CD4-positive, alpha-beta T cell (primary cell): ENCODE data around the gene MRPL55. TPM values are rescaled to one million over a fixed set of nuclear protein-coding genes. Genes with fewer than 3 reads are reported as not detected.

ENCODE experiments used
- ATAC-seq: fragments of 200-7000 bp; cut with Tn5 transposase; one replicate; pipeline ENCODE4 v1.10.0; 2022; ENCODE audit warnings: mild to moderate bottlenecking; ENCODE audit not compliant: poor library complexity
- CTCF ChIA-PET: fragments of 350-600 bp; sonication (Branson Sonifier 250); formaldehyde crosslinking; loops from one replicate; lab custom pipeline; 2021; ENCODE audit warnings: antibody characterized with exemption, inconsistent platforms; lab: Charles Lee
- POLR2A ChIA-PET: fragments of 350-600 bp; sonication (Branson Sonifier 250); formaldehyde crosslinking; loops from one replicate; lab custom pipeline; 2021; ENCODE audit warnings: antibody characterized with exemption, inconsistent platforms; lab: Charles Lee
- DNase-seq, 14 experiments: peaks; one replicate each; pipeline ENCODE4 v3.0.0-alpha.2; 2013 to 2020; ENCODE audit warnings: mixed read lengths in 2 of 14
- H3K27ac ChIP-seq, 2 donors: one replicate each; pipeline versions ENCODE4 v1.5.1 to v1.7.0; 2013; ENCODE audit warnings: low read length in 2 of 2, low read depth in 1 of 2, mild to moderate bottlenecking in 1 of 2
- H3K27me3 ChIP-seq, 2 experiments: 1 replicate in 1 of 2; 2 replicates in 1 of 2; pipeline versions ENCODE4 v1.6.1 to v1.7.0; 2013; ENCODE audit warnings: low read length in 2 of 2, control low read depth in 1 of 2, mild to moderate bottlenecking in 1 of 2, moderate library complexity in 1 of 2; ENCODE audit not compliant: insufficient read depth in 2 of 2, control insufficient read depth in 1 of 2
- H3K36me3 ChIP-seq: one replicate; pipeline ENCODE4 v1.6.1; 2013; ENCODE audit warnings: low read length, control low read depth; ENCODE audit not compliant: insufficient read depth
- H3K4me1 ChIP-seq: one replicate; pipeline ENCODE4 v1.6.1; 2013; ENCODE audit warnings: low read length, control low read depth; ENCODE audit not compliant: insufficient read depth
- H3K4me3 ChIP-seq: one replicate; pipeline ENCODE4 v1.5.1; 2013; ENCODE audit warnings: mild to moderate bottlenecking, low read length, moderate library complexity
- H3K9me3 ChIP-seq, 2 experiments: 1 replicate in 1 of 2; 2 replicates in 1 of 2; pipeline versions ENCODE4 v1.6.1 to v1.7.0; 2013; ENCODE audit warnings: low read length in 2 of 2, mild to moderate bottlenecking in 2 of 2, control low read depth in 1 of 2, moderate library complexity in 1 of 2; ENCODE audit not compliant: control insufficient read depth in 1 of 2, insufficient read depth in 1 of 2
- H3K27ac Mint-ChIP-seq: one replicate; pipeline ENCODE4 v1.8.0; 2020; ENCODE audit warnings: mixed read lengths
- H3K27me3 Mint-ChIP-seq: one replicate; pipeline ENCODE4 v1.8.0; 2021; ENCODE audit warnings: mixed read lengths
- H3K36me3 Mint-ChIP-seq: one replicate; pipeline ENCODE4 v1.8.0; 2021; ENCODE audit warnings: low read depth, mixed read lengths
- H3K4me1 Mint-ChIP-seq: one replicate; pipeline ENCODE4 v1.8.0; 2021; ENCODE audit warnings: low read depth, mixed read lengths
- H3K4me3 Mint-ChIP-seq: one replicate; pipeline ENCODE4 v1.8.0; 2020; ENCODE audit warnings: mild to moderate bottlenecking, mixed read lengths
- H3K9me3 Mint-ChIP-seq: one replicate; pipeline ENCODE4 v1.8.0; 2020; ENCODE audit warnings: mixed read lengths
- CTCF ChIP-seq: fragments of 200-600 bp; IDR thresholded peaks from one replicate; pipeline ENCODE4 v1.8.0; 2022; ENCODE audit warnings: antibody characterized with exemption, mild to moderate bottlenecking
- intact Hi-C, 2 experiments: fragments of 100-400 bp; cut with DNase I in 1 of 2; cut with micrococcal nuclease in 1 of 2; formaldehyde crosslinking; loops; one replicate each; pipeline versions ENCODE4 v1.15.1 to v1.9.0; 2023 to 2025; cut with DNase I, micrococcal nuclease
- total RNA-seq, 174 experiments: library from RNA in 2 of 174; stranded (reverse) in 2 of 174; gene quantifications; one replicate each; pipeline ENCODE4 v1.2.3 and lab custom pipeline; 2021 to 2026

MRPL55 gene
- total RNA-seq, 2 experiments from 2014 or later = 120 to 128 TPM

DNA sequence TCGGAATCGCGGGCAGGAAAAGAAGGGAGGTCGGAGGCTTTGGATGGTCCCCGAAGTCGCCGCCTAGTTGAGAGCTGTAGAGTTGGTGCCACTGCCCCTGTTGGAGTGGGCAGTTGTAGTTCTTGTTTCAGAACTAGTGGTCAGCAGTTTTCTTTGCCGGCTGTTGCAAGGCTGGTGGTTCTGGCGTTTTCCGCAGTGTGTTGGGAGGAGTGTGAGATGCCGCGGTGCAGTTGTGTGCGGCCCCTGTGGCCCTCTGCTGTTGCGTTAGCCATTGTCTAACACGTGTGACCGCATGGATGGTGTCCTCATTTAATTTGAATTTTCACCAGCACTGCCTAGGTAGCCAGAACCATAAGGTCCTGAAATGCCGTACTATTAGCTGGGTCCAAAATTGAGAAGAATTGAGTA, 25.2 kb downstream of the MRPL55 start:
- Histone ChIP-seq H3K4me1 (peaks cover 76% of the 10 kb centered on the region), H3K9me3 (no peaks in the 10 kb centered on the region), H3K27ac (peak overlapping the region; percentile 86 to 89), H3K27me3 (no peaks in the 10 kb centered on the region), H3K36me3 (peaks cover 17% of the 10 kb centered on the region), H3K4me3 (peak overlapping the region; percentile 80)
- ChIA-PET CTCF (interaction anchor here (1.3 kb wide), 2 partner anchors 18 to 83 kb away, joined by 3 to 6 read pairs; no protein-coding TSS in a partner anchor), POLR2A (interaction anchor here (0.8 to 3.7 kb wide), 7 partner anchors 8 to 403 kb away, joined by 3 to 44 read pairs (median 20); partner anchors contain the start of genes IBA57 and MRPL55)
- no peak for DNase-seq
- Mint-ChIP-seq H3K9me3 (no peaks in the 10 kb centered on the region), H3K36me3 (peaks cover 43% of the 10 kb centered on the region), H3K27me3 (no peaks in the 10 kb centered on the region), H3K27ac (peak overlapping the region; percentile 99), H3K4me3 (peak overlapping the region; percentile 97), H3K4me1 (peaks cover 66% of the 10 kb centered on the region)
- no peak for TF ChIP-seq CTCF
- intact Hi-C loops = loop anchor here (2.0 to 10.0 kb wide), 7 partner anchors 15 to 1139 kb away; partner anchors contain the start of genes IBA57 (in 2 of the 2), COQ8A (in 1 of the 2), MRPL55 (in 1 of the 2) and ZNF678 (in 1 of the 2)
- ATAC-seq = no peak

- peak in 9 of 14 experiments; percentile 22 to 67 (median 33) for DNase-seq
- ChIA-PET CTCF (interaction anchor here (0.8 to 1.9 kb wide), 3 partner anchors 19 to 540 kb away, joined by 3 to 6 read pairs (median 6); partner anchors contain the start of gene IBA57), POLR2A (interaction anchor here (0.8 to 3.7 kb wide), 21 partner anchors 8 to 1145 kb away, joined by 3 to 44 read pairs (median 5); partner anchors contain the start of genes GUK1, IBA57, JMJD4 and MRPL55)
- Histone ChIP-seq H3K9me3 (no peaks in the 10 kb centered on the region), H3K36me3 (peaks cover 10% of the 10 kb centered on the region), H3K27ac (peak overlapping the region; percentile 86 to 89), H3K27me3 (no peaks in the 10 kb centered on the region), H3K4me1 (peaks cover 69% of the 10 kb centered on the region), H3K4me3 (peak overlapping the region; percentile 80)
- TF ChIP-seq CTCF = no peak
- Mint-ChIP-seq H3K27ac (peak overlapping the region; percentile 99), H3K4me1 (peaks cover 59% of the 10 kb centered on the region), H3K27me3 (no peaks in the 10 kb centered on the region), H3K4me3 (peak overlapping the region; percentile 97), H3K9me3 (no peaks in the 10 kb centered on the region), H3K36me3 (peaks cover 36% of the 10 kb centered on the region)
- ATAC-seq = peak; percentile 5
- intact Hi-C loops = loop anchor here (1.0 to 10.0 kb wide), 9 partner anchors 20 to 1138 kb away; partner anchors contain the start of genes IBA57 (in 2 of the 2), C1orf35 (in 1 of the 2), COQ8A (in 1 of the 2) and GUK1 (in 1 of the 2)
Observed at GRCh38 chr1:228082918-228083870, 25.9 kb downstream of the MRPL55 start.
